GM21576 (cell line): ENCODE measurements around the gene HIBADH.
"Not testable (repeated sequence)": the region's sequence is repeated elsewhere in the genome, so short reads cannot be mapped to it uniquely, and the experiment has no call there.

Experiments used
- ATAC-seq: cut with Tn5 transposase; IDR thresholded peaks from one replicate; pipeline ENCODE4 v1.9.1; 2021; ENCODE audit warnings: mild to moderate bottlenecking, moderate library complexity; ENCODE audit not compliant: unreplicated experiment

The HIBADH gene

DNA sequence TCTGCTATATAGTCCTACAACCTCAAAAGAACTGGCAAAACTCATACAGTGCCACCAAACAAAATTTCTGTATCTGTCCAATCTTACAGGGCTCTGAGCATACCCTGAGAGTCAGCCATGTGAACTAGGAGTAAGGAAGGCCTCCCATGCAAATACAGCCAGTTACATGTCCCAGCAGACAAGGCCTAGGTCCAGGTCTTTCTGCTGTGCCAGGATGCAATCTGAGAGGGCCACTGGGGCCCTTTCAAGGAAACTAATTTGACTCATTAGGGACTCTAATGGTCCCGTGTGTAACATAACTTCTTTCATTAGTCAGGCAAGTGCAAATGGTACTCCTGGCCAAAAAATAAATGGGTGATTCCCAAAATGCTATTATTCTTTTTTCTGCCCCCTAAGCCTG lies 17.9 kb upstream of the HIBADH start:
- ATAC-seq = no peak

DNA sequence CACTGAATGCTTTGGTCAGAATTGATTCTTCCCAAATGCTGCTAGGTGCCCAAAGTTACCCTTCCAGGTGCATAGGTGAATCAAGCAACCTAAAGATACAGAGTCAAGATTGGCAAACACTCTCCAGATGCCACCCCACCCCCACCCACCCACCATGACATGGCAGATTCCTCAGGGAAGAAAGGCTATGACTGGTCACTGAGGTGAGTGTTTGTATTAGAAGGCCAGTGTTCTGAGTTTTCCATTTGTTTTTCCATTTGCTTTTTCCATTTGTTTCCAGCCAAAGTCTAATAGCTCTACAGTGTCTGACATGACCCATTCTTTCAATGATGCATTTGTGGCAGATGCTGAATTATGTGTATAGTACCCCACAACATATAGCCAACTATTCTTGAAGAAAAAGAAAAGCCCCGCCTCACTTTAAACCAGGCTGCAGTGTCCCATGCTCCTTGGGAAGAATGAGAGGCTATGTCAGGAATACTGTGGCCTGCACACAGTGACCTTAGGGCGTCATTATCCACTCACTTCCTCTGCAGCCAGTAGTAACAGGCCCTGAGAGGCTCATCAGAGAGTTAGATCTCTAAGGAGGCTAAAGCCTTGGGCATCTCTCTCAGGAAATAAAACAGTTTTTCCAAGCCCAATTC lies 16.1 kb upstream of the HIBADH start:
- no peak for ATAC-seq

DNA sequence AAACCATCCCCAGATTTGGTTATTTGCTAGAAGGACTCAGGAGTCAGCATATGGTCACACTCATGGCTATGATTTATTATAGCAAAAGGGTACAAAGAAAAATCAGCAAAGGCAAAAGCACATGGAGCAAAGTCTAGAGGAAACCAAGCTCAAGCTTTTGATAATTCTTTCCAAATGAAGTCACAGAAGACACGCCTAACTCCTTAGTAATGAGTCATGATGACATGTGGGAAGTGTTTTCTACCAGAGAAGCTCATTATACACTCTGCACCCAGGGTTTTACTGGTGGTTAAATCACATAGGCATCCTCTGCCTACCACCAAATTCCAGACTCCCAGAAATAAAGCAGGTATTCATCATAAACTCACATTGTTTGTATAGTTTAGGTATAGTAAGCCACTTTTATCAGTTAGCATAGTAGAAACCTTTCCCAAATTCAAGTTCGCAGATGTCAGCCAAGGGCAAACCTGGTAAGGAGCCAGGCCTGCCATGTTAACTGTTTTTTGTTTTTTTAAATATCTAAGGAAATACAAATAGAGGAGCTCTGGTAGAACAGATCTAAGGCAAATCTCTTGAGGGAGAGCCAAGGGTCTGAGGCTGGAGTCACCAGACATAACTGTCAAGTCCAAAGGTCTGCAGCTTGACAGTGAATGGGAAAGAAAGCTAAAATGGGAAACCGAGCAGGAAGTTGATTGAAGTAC lies 15.4 kb upstream of the HIBADH start:
- ATAC-seq = no peak

DNA sequence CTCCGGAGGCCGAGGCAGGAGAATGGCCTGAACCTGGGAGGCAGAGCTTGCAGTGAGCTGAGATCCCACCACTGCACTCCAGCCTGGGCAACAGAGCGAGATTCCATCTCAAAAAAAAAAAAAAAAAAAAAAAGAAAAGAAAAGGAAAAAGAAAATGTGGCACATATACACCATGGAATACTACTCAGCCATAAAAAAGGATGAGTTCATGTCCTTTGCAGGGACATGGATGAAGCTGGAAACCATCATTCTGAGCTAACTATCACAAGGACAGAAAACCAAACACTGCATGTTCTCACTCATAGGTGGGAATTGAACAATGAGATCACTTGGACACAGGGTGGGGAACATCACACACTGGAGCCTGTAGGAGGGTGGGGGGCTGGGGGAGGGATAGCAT lies 11.4 kb upstream of the HIBADH start:
- ATAC-seq = not testable (repeated sequence)

DNA sequence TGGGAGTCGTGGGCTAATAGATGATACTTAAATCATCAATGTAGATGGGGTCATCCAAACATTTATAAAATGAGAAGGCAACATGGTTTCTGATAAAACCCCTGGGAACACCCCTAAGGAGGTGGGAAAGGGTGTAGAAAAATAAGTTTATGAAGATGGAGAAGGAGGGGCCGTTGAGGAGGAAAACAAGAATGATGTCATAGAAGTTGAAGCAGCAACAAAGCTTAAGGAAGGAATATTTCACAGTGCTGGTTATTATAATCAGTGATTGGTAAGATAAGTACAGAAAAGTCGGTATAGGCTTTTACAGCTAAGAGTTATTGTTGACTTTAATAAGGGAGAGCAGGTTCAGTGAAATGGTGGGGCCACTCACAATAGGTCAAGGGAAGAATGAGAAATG lies 9.0 kb upstream of the HIBADH start:
- no peak for ATAC-seq

DNA sequence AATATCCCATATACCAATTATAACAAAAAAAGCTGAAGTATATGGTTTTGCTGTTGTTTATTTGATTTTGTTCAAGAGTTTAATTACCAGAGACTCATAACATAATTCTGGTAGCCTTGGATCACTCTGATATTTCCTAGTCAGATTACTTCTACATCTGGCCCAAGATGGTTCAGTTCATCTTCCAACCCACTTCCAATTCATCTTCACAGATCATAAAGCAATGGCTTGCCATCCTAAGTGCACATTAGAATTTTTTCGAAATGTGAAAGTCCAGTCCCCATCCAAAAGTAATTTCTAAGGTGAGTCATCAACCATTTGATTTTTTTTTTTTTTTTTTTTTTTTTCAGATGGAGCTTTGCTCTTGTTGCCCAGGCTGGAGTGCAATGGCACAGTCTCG lies 8.0 kb upstream of the HIBADH start:
- no peak for ATAC-seq

DNA sequence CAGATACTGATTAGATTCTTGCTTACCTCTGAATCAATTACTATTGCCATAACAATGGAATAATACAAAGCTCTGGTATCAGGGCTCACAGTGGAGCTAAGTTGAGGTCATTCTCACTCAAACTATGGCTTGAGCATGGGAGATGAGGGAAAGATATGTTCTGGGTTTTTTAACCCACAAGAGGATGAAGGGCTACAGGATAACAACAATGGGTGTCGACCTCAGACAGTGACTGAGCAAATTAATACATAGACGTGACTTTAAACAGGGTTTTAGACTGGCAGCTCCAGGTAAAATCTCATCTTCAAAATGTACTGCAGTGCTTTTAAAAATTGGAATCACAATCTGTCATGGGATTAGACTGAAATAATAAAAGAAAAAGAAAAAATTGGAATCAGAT lies 7.5 kb upstream of the HIBADH start:
- ATAC-seq = no peak

DNA sequence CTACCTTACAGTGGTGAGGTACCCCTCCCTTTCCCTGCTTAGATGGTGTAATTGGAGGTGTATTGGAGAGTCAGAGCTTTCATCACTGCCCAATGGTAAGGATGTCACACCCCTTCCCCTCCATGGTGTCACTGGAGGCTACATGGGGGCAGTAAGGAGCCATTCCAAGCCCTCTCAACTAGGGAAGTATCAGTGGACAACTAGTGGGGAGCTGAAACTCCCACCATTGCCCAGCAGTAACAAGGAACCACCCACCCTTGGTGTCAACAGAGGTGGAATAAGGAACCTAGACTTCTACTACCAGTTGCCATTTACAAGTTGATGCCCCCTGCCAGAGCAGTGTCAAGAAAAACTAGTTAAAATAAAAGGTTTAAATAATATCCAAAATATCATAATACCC lies 2.8 kb upstream of the HIBADH start:
- ATAC-seq = no peak

DNA sequence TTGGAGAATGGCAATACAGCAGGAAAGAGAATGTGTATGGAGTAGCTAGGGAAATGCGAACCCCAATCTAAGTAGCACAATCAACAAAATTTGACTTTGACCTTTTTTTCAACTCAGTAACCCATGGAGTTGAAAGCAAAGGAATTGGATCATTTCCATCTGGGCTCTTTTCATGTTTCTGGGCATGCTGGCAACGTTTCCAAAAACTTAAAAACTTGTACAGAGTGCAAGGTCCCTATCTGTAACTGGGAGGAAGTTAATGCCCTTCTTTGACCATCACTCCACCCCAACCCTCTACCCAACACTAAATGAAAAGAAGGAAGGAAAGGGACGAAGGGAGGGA lies 1.3 kb upstream of the HIBADH start:
- ATAC-seq = no peak

DNA sequence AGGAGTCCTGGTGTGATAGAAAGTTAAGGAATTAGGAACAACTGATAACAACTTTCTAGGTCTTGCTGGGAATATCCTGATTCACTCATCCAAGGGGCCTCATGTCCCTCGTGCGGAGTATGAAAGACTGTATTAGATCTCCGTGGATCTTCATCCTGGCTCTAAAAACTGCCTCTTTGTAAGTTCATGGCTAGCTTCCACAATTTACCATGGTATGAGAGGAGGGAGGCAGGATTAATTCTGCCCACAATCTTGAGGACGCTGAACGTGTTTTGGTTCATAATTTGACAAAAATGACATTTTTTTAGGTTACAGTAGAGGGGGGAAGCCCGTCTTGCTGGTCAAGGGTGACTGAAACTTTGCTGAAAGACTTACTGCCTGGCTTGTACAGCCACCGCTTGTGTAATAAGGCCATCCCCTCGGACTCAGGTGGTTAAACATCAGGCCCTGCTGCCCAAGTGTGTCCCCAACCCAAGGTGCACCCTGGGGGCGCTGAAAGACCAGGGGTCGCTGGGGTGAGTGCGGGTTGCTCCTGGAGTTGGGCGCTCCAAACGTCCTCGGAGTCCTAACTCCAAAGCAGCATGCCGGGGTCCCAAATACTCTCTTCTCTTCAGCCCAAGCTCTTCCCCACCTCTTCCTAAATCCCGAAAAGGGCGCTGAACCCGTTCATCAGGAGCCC lies 733 bp downstream of the HIBADH start:
- ATAC-seq = no peak

DNA sequence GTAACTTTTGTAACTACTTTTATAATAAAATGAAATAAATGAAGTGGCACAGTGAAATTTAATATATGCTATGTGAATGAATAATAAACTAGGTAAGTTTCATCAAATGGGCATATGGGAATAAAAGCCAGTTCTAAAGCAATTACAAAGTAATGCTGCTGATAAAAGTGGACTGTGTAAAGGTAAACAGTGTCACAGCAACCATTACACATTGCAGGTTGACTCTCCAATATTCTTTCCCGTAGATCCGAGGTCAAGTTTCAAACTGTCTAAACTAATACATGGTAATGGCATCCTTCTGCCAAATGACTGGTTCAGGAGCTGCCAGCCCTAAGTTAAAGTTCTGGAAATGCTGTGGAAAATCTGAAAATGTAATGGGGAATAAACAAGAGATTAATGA lies 6.0 kb downstream of the HIBADH start:
- no peak for ATAC-seq

DNA sequence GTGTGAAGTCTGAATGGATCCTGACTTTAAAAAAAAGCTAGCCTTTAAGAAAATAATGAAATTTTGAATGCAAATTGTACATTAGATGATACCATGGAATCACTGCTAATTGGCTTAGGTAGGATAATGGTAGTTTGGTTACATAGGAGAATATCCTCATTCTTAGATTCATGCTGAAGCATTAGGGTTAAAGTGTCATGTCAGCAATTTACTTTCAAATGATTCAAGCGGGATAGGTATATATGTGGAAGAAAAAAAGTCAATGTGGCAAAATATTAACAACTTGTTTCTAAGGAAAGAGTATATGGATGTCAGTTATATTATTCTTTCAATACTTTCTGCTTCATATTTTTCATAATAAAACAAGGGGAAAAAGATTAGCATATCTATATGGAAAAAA lies 7.5 kb downstream of the HIBADH start:
- ATAC-seq = no peak

DNA sequence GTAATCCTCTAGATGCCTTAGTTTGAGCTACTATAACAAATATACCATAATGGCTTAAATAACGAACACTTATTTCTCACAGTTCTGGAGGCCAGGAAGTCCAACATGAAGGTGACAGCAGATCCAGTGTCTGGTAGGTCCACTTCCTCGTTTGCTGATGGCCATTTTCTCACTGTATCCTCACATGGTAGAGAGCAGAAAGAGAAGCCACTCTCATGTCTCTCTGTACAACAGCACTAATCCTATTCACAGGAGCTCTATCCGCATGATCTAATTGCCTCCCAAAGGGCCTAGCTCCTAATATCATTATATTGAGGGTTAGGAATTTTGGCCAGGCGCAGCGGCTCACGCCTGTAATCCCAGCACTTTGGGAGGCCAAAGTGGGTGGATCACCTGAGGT lies 10.2 kb downstream of the HIBADH start:
- no peak for ATAC-seq

DNA sequence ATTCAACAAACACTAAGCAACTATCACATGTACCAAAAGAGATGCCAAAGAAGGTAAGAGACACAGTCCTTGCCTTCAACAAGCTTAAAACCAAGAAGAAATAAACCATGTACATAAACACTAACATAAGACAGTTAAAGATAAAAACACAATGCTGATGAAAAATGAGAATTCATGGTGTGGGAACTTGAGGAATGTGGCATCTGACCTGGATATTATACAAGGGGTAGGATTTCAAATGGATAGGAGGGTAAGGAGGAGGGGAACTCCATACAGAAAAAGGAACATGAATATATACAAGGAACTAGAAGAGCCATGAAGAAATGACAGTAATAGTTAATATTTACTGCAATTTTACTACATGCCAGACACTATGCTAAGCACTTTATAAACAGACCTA lies 11.0 kb downstream of the HIBADH start:
- no peak for ATAC-seq

DNA sequence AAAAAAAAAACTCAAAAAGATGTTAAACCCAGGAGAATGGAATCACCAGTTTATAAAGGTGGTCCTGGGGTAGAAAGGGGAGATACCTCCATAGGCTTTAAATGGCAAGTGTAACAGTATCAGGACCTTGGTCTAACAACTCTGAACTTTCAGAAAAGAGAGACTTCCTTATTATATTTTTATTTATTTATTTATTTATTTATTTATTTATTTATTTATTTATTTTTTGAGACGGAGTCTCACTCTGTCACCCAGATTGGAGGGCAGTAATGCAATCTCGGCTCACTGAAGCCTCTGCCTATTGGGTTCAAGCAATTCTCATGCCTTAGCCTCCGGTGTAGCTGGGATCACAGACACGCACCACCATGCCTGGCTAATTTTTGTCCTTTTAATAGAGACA lies 12.4 kb downstream of the HIBADH start:
- ATAC-seq = no peak

DNA sequence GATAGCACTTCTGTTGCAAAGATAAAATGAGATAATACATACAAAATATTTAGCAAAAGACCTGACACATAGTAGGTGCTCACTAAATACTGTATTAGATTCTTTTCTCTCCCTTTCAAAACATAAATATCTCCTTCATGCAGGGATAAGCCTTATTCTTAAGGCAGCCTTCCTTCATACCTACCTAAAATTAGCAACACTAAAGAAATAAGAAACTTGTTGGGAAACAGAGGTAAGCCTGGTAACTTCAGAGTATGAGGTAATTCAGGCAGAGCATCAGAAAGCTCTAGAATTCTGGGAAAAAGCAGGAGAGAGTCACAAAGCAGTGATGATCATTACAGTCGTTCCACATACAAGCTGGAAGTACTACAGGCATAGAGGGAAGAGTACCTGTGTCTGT lies 15.2 kb downstream of the HIBADH start:
- ATAC-seq = no peak

DNA sequence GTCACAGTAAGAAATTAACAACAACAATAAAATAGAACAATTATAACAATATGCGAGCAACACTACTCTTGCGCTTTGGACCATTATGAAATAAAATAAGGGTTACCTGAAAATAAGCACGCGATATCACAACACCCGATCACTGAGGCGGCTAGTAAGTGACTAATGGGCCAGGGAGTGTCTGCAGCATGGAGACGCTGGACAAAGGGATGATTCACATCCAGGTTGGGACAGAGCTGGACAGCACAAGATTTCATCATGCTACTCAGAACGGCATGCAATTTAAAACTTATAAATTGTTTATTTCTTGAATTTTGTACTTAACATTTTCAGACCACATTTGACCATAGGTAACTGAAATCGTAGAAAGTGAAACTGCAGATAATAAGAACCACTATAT lies 15.6 kb downstream of the HIBADH start:
- no peak for ATAC-seq

DNA sequence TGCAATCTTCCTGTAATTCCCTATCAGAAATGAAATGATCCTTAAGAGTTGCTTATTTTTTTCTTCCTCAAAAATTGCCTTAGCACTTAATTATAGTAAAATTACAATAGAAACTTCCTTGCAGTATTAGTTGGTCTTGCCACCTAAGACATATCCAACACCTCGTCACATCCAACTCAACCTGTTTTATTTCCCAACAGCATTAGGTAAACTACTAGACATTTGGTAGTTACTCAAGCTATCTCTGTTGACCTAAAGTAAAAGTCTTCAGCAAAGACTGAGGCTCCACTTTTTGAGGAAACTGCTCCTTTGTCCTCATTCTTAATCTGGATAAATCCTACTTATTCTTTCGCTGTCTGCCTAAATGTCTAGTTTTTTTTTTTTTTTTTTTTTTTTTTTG lies 20.4 kb downstream of the HIBADH start:
- ATAC-seq = no peak

DNA sequence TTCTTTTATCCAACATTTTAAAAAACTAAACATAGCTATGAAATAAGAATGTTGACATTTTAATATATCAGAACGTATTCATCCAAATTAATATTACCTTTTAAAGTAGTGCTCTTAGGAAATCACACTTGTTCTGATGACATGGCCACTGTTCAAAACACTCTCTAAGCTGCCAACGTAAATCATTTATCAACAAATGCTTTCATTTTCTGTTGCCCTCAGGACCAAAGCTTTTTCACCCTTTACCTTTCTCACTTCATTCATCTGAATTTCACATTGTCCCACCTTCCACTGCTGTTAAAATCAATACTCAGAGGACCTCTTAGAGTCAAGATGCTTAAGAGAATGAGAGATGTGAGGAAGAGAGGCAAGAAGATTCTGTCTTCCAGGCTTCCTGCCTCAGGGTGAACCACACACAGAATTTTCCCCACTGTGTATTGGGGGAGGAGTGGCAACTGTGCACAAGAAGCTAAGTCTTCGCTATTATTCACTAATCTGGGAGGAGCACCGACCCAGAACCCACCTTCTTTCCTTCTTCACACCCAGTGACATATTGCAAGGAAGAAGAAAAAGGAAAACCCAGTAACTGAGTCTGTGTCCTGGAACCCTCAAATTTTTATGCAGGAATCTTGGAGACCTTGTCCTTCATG lies 21.0 kb downstream of the HIBADH start:
- no peak for ATAC-seq

DNA sequence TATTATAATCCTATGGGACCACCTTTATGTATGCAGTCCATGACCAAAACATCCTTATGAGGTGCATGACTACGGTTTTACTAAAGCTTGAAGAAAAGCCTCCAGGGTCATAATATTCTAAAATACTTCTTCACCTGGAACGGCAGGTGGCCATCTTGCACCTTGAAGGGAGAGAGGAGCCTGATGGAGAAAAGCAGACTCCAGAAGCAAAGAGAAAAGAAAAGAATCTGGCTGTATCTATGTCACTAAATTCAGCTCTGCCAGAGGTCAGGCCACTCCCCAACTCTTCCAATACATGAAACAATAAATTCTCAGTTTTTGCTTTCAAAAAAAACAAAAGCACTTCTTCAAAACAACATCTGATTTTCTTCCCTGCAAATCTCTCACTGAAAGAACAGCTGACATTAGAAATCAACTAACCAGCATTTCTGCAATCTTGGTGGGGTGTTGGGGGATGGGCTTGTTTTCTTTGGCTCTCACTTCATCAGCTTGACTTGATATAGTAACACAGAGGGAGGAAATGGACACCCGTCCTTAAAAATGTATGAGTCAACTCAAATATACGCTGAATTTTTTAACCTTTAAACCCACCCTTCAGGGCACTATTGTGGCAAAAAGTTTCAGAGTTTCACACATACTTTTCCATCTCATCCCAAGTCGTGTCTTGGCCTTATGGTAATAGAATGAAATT lies 21.7 kb downstream of the HIBADH start:
- no peak for ATAC-seq

DNA sequence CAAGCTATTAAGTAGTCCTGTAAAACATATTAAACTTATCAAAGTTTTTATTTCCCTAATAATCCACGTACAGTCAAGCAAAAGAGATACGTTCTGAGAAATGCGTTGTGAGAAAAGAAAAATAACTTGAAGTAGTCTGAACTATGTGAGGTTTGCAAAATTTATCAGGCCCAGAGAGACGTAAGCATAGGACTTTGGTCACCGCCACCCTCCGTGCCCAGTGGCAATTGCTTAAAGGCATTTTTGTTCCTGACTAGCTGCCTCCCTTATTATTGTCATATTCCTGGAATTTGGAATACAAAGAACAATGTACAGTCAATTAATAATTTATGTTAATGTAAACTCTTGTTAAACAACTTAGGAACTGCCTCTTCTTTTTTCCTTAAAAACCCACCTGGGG lies 22.8 kb downstream of the HIBADH start:
- no peak for ATAC-seq
